ENCODE results near the gene GPR137B. TPM values are rescaled to one million over a fixed set of nuclear protein-coding genes. Genes with fewer than 3 reads are reported as not detected.

The GPR137B gene
- total and polyA plus RNA-seq, 2 of the 8 experiments (the other 6 are each of a cell fraction or from before 2014, with no cell fraction given), result 6.9 to 7.7 TPM

- no peaks in the 10 kb centered on the region for H3K79me1 ChIP-seq (ENCODE audit: low read depth, low read length)
- H2BK5ac ChIP-seq (ENCODE audit: low read depth, low read length), result no peak overlapping the region
- peaks cover 11% of the 10 kb centered on the region; the same call in 1 of the 2 replicates for H3K23me2 ChIP-seq (ENCODE audit: low read depth, low read length)
- no peaks in the 10 kb centered on the region for H3K9me3 ChIP-seq (ENCODE audit: insufficient read depth in 2 of 2, low read depth in 1 of 2, low read length in 1 of 2)
- H2BK12ac ChIP-seq (ENCODE audit: low read depth, low read length), result no peak overlapping the region
- no peak overlapping the region for H3K4me3 ChIP-seq (ENCODE audit: extremely low read depth in 1 of 4, insufficient read depth in 2 of 4, low read depth in 3 of 4, low read length in 4 of 4)
- 75% methylated on average over 4 of the region's 4 CpGs; no CpG with 5 or more reads in 1 of the 2 experiments for WGBS, 2 experiments (ENCODE audit: extremely low coverage in 1 of 2, insufficient coverage in 1 of 2, insufficient read length in 1 of 2, insufficient replicate concordance in 2 of 2, low coverage in 1 of 2, low lambda C conversion rate in 2 of 2, missing lambda C conversion rate in 1 of 2)
- no peak for FAIRE-seq
- H4K20me1 ChIP-seq (replicated peaks in 1 of 2; ENCODE audit: control insufficient read depth in 1 of 2, insufficient read depth in 2 of 2, low read length in 2 of 2), result peaks cover 0 to 7% of the 10 kb centered on the region in 2 experiments
- DNase-seq (ENCODE audit: low read depth in 1 of 2, low spot score in 2 of 2), result no peak
- no peak overlapping the region for H3K18ac ChIP-seq (ENCODE audit: extremely low read depth, low read length)
- ChIA-PET POLR2A (ENCODE audit: partially characterized antibody) (interaction anchor here (0.9 kb wide), 1 partner anchor 14 kb away, joined by 4 read pairs; no protein-coding TSS in a partner anchor), CTCF (ENCODE audit: partially characterized antibody) (interaction anchor here (0.6 to 5.3 kb wide), 26 partner anchors 10 to 1017 kb away, joined by 3 to 35 read pairs (median 4); partner anchors contain the start of gene EDARADD)
- no peak overlapping the region for H3K4me2 ChIP-seq (ENCODE audit: insufficient read depth in 1 of 2, low read depth in 2 of 2, low read length in 2 of 2)
- no peak overlapping the region for H3K14ac ChIP-seq (ENCODE audit: insufficient read length)
- H3K36me3 ChIP-seq (ENCODE audit: control insufficient read depth in 2 of 4, insufficient read depth in 4 of 4, low read length in 3 of 4), result no peaks in the 10 kb centered on the region
- no peak overlapping the region for H3K56ac ChIP-seq (replicated peaks; ENCODE audit: insufficient read length, low read depth, low read length)
- peaks cover 0 to 5% (median 1%) of the 10 kb centered on the region in 4 experiments; a peak in 4 of 7 replicates for H3K4me1 ChIP-seq (replicated peaks in 1 of 4; ENCODE audit: control insufficient read depth in 3 of 4, insufficient read depth in 4 of 4, low read length in 3 of 4)
- H3K27me3 ChIP-seq (replicated peaks in 1 of 4; ENCODE audit: control insufficient read depth in 3 of 4, extremely low read depth in 1 of 4, insufficient read depth in 3 of 4, low read length in 3 of 4), result peaks cover 12 to 27% (median 21%) of the 10 kb centered on the region in 4 experiments
- no peak overlapping the region for H2BK15ac ChIP-seq (ENCODE audit: low read length)
- H2BK120ac ChIP-seq (replicated peaks; ENCODE audit: low read depth, low read length), result no peak overlapping the region
- no peak overlapping the region for H3K4ac ChIP-seq (replicated peaks; ENCODE audit: insufficient read length, low read depth, low read length)
- no peak overlapping the region for H2AK5ac ChIP-seq (ENCODE audit: low read depth, low read length)
- H2BK20ac ChIP-seq (ENCODE audit: low read length), result no peak overlapping the region
- no peak overlapping the region for H4K8ac ChIP-seq (ENCODE audit: extremely low read depth, insufficient read depth, low read length)
- H3K9ac ChIP-seq (replicated peaks in 1 of 4; ENCODE audit: extremely low read depth in 1 of 4, low read depth in 3 of 4, low read length in 3 of 4), result no peak overlapping the region
- no peak overlapping the region for H4K5ac ChIP-seq (ENCODE audit: insufficient read length, low read depth, low read length)
- H3K23ac ChIP-seq (ENCODE audit: insufficient read length), result no peak overlapping the region
- no peak overlapping the region for H3K27ac ChIP-seq (ENCODE audit: low read depth, low read length)
- no peak overlapping the region for H2AFZ ChIP-seq (ENCODE audit: low read length)
- no peaks in the 10 kb centered on the region for H3K79me2 ChIP-seq (ENCODE audit: control insufficient read depth in 1 of 2, insufficient read depth in 2 of 2, low read length in 2 of 2)
- TF ChIP-seq RAD21 (IDR thresholded peaks at IDR 0.05 in 1 of 2, conservative IDR thresholded peaks at IDR 0.05 in 1 of 2; ENCODE audit: low read depth in 2 of 2, low read length in 2 of 2), result peak; percentile 54 to 64
- TF ChIP-seq SIX5 (IDR thresholded peaks at IDR 0.05; ENCODE audit: low read depth, low read length), result no peak
- no peak for TF ChIP-seq EGR1 (IDR thresholded peaks at IDR 0.05; ENCODE audit: borderline replicate concordance, low read depth, low read length)
- TF ChIP-seq TCF12 (IDR thresholded peaks at IDR 0.05; ENCODE audit: low read depth, low read length), result no peak
- TF ChIP-seq SP1 (IDR thresholded peaks at IDR 0.05; ENCODE audit: low read depth, low read length), result no peak
- peak in 2 of 3 experiments; percentile 54 to 63; a peak in 3 of 4 replicates for TF ChIP-seq CTCF (IDR thresholded peaks at IDR 0.05; ENCODE audit: control extremely low read depth in 1 of 3, insufficient read depth in 1 of 3, low read depth in 1 of 3, low read length in 3 of 3)
- no peak for TF ChIP-seq E2F6 (IDR thresholded peaks at IDR 0.05)
- no peak for TF ChIP-seq TEAD4 (IDR thresholded peaks at IDR 0.05; ENCODE audit: low read depth, low read length)
- no peak overlapping the region for H4K91ac ChIP-seq (replicated peaks; ENCODE audit: insufficient read length, low read length)
Measured at GRCh38 chr1:236137285-236137852, 5.0 kb upstream of the GPR137B start.
